Heart left ventricle (tissue), 13 donors: ENCODE data around the gene KDM2A.

Experiments
- CTCF ChIP-seq, 12 donors: fragments of 200-600 bp; sonication (generic) in 4 of 12; IDR thresholded peaks; one replicate each; pipeline versions ENCODE4 v1.5.0 to v1.8.0; 2018 to 2022; ENCODE audit warnings: antibody characterized with exemption in 12 of 12, mild to moderate bottlenecking in 5 of 12
- POLR2A ChIP-seq, 2 donors: fragments of 450-650 bp; IDR thresholded peaks; one replicate each; pipeline ENCODE4 v1.6.1; 2017; ENCODE audit warnings: antibody characterized with exemption in 2 of 2, mild to moderate bottlenecking in 2 of 2, moderate library complexity in 2 of 2
- donor health status: ischemic (EF 13 %, LVEDD 7.1; RV severe dilation, severe dysfunction).
- donor health status: DM: no; HTN: yes; CAD: no.
- donor health status: DM: no; HTN: no; CAD: no.
- donor health status: ischemic (EF 25% LVEDD 6.9; RV normal size, moderate dysfunction).
- donor health status: ischemic (EF 25% LVEDD 5.7; RV mildly dilated, moderate dysfunction).
- donor health status: ischemic (EF 35%, LVEDD 5.7; RV mildly dilated, moderate dysfunction).
- donor health status: nonischemic (EF 11% LVEDD 7.7; RV severe dilation, severe dysfunction).
- donor health status: DM: yes; HTN: yes; CAD: no.
- donor health status: PGD.
- donor health status: ischemic (EF 29% LVEDD 5.4; RV normal size, mild dysfunction).
- donor health status: nonischemic (EF 23%, LVEDD 6.1; RV moderate dilation, normal function).

GRCh38 chr11:67160872-67161783 is 42.1 kb downstream of the KDM2A start:
- no peak for TF ChIP-seq CTCF (IDR thresholded peaks at IDR 0.05)
- TF ChIP-seq POLR2A (IDR thresholded peaks at IDR 0.05): no peak
